ENCODE results near the gene ZDHHC14.

Gene ZDHHC14

GRCh38 chr6:157481189-157481864 is 100.3 kb downstream of the ZDHHC14 start:
- no peak for DNase-seq (ENCODE audit: low read depth)
- no peak overlapping the region for H3K4me3 ChIP-seq (ENCODE audit: low read depth, low read length)
- TF ChIP-seq CTCF (IDR thresholded peaks at IDR 0.05; ENCODE audit: insufficient read depth, low read depth, low read length, missing control alignments) = no peak

GRCh38 chr6:157481865-157482249 is 100.9 kb downstream of the ZDHHC14 start:
- H3K4me3 ChIP-seq (ENCODE audit: low read depth, low read length) = no peak overlapping the region
- no peak for DNase-seq (ENCODE audit: low read depth)
- TF ChIP-seq CTCF (IDR thresholded peaks at IDR 0.05; ENCODE audit: insufficient read depth, low read depth, low read length, missing control alignments) = no peak

- DNase-seq (ENCODE audit: low read depth) = no peak
- H3K4me3 ChIP-seq (ENCODE audit: low read depth, low read length) = no peak overlapping the region
- TF ChIP-seq CTCF (IDR thresholded peaks at IDR 0.05; ENCODE audit: insufficient read depth, low read depth, low read length, missing control alignments) = no peak
Measured at GRCh38 chr6:157483770-157484169, 102.8 kb downstream of the ZDHHC14 start.

DNA sequence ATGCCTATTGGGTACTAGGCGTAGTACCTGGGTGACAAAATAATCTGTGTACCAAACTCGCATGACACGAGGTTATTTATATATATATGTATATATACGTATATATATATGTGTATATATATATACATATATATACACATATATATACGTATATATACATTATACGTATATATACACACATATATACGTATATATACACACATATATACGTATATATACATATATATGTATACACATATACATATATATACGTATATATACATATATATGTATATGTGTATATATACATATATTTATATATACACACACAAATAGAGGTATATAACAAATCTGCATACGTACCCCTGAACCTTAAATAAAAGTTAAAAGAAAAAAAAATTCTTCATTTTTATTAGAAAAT is 103.2 kb downstream of the ZDHHC14 start:
- DNase-seq (ENCODE audit: low read depth) = no peak
- no peak for TF ChIP-seq CTCF (IDR thresholded peaks at IDR 0.05; ENCODE audit: insufficient read depth, low read depth, low read length, missing control alignments)
- H3K4me3 ChIP-seq (ENCODE audit: low read depth, low read length) = no peak overlapping the region

DNA sequence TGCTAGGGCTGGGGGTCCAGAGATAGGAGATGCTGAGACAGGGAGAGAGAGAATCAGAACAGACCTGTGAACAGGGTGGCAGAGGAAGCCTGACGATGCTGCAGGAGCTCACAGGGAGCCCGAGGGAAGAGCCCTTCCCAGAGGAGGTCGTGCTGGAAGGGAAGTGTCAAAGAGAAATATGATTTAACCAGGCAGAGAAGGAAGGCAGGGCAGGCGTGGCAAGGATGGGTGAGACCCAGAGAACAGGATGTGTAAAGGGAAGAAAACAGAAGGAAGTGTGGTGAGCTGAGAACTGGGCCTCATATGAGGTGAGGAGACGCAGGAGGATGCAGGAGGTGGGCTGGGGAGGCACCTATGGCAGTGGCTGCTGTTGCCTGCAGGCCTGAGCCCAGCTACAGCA is 105.6 kb downstream of the ZDHHC14 start:
- TF ChIP-seq CTCF (IDR thresholded peaks at IDR 0.05; ENCODE audit: insufficient read depth, low read depth, low read length, missing control alignments) = no peak
- no peak overlapping the region for H3K4me3 ChIP-seq (ENCODE audit: low read depth, low read length)
- no peak for DNase-seq (ENCODE audit: low read depth)

DNA sequence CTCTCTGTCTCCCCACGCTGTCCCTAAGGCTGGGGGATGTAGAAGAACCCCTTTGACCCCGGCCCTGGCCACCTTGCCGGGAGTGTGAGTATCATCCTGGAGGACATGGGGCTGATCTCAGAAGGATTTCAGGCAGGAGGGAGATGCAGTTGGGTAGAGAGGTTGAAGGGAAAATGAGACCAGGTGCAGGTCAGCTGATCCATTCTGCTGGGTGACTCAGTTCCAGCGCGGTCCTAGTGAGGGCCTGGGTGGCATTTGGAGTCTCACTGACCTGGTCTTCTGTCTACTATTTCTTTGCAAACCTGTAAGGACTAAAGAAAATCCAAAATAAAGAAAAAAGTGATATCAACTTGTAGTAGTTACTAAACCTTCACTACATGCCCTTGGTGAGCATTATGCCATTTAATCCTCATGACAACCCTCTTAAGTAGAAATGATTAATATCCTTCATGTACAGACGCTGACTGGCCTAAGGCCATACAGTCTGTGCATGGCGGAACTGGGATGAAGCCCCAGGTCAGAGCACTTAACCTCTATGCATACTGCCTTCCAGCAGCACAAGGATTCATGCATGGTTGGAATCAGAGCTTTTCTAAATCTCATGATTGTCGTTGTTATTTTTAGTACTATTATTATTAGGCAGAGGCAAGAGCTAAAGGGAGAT is 106.3 kb downstream of the ZDHHC14 start:
- TF ChIP-seq CTCF (IDR thresholded peaks at IDR 0.05; ENCODE audit: insufficient read depth, low read depth, low read length, missing control alignments) = no peak
- DNase-seq (ENCODE audit: low read depth) = no peak
- H3K4me3 ChIP-seq (ENCODE audit: low read depth, low read length) = no peak overlapping the region

DNA sequence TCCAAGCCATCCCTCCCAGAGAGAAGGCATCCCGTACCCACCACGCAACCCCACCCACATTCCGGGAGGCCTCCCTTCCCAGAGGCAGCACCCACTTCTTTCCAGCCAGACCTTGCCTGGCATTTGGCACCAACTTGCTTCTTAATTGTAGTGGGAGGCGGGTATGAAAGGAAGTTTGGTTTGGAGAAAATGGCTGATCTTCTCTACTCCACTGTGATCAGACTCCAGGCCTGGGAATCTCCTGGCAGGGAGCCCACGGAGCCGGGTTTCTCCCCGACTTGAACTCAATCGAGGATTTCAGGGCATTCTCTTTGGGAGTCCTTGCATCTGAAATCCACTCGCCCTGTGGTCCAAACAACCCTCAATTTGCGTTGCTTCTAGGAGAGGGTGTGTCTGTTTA is 107.1 kb downstream of the ZDHHC14 start:
- H3K4me3 ChIP-seq (ENCODE audit: low read depth, low read length) = no peak overlapping the region
- no peak for TF ChIP-seq CTCF (IDR thresholded peaks at IDR 0.05; ENCODE audit: insufficient read depth, low read depth, low read length, missing control alignments)
- DNase-seq (ENCODE audit: low read depth) = no peak

Measured in GM12865 (cell line).